EL (cell line): ENCODE measurements around the gene AGBL4.
"Not testable (repeated sequence)": the region's sequence is repeated elsewhere in the genome, so short reads cannot be mapped to it uniquely, and the experiment has no call there.

Source experiments
- DNase-seq: peaks from one replicate; pipeline ENCODE4 v3.0.0-alpha.2; 2016

AGBL4 gene

DNA sequence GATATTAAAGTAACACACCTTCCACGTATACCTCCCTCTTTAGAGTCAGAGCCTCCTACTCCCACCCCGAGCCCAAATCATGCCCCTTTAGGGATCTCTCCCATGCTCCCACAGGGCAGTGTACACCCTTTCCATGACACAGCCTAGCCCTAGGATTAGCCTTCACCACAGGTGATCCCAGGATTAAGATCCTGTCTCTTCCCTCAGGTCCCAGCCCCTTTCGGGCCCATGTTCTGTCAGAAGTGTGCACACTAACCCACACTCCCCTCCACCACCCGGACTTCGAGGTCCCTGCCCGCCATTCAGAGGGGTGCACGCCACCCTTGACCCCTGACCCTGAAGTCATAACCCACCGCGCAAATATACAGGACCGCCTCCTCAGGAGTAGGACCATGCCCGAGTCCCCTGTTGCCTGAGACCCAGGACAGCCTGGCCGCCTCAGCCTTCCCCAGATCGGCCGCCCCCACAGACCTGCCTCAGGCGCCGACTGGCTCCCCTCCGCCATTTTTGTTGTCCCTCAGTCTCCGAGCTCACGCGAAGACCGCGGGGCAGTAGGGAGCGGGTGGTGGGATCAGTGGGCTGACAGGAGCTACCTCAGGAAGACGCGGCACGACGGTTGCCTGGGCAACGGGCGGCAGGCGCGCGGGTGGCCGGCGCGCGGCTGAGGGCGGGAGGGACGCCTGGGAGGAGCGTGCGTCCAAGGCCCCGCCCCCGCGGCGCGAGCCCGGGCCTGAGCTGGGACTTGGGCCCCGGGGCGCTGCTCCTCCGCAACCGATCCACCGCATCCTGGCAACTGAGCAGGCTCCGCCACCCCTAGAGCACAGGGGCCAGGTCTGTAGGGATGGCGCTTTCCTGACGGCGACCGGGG, at the start of gene AGBL4:
Gene AGBL4 (minus strand): TSS at position 663 of the 868 bp plus-strand sequence.
- DNase-seq, result peak; percentile 8

GRCh38 chr1:50066806-50067205, 43.1 kb upstream of the AGBL4 start:
- DNase-seq, result no peak

GRCh38 chr1:50060279-50060678, 36.5 kb upstream of the AGBL4 start:
- peak; percentile 2 for DNase-seq

- DNase-seq, result no peak
Observed at GRCh38 chr1:50048791-50049190, 25.0 kb upstream of the AGBL4 start.

GRCh38 chr1:50047916-50048694, 24.4 kb upstream of the AGBL4 start:
- DNase-seq, result no peak

DNA sequence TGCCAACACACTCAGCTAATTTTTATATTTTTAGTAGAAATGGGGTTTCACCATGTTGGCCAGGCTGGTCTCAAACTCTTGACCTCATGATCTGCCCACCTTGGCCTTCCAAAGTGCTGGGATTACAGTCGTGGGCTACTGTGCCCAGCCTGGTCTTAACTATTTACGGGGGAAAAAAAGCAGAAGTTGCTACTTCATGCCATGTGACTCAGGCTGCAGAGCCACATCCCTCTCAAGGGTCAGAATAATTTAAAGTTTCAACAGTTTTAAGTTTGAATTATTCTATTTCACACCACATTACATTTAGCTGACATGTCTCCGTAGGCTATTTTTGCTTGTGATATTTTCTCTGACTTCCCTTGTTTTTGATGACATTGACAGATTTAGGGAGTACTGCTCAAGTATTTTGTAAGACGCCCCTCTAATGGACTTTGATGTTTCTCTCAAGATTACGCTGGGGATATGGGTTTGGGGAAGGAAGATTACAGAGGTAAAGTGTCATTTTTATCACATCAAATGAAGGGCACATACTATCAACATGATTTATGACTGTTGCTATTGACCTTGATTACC, 14.6 kb upstream of the AGBL4 start:
- no peak for DNase-seq

GRCh38 chr1:50027794-50028193, 4.0 kb upstream of the AGBL4 start:
- DNase-seq, result no peak

- no peak for DNase-seq
Observed at GRCh38 chr1:49995734-49996133, 28.0 kb downstream of the AGBL4 start.

- no peak for DNase-seq
Observed at GRCh38 chr1:49971088-49971487, 52.7 kb downstream of the AGBL4 start.

DNA sequence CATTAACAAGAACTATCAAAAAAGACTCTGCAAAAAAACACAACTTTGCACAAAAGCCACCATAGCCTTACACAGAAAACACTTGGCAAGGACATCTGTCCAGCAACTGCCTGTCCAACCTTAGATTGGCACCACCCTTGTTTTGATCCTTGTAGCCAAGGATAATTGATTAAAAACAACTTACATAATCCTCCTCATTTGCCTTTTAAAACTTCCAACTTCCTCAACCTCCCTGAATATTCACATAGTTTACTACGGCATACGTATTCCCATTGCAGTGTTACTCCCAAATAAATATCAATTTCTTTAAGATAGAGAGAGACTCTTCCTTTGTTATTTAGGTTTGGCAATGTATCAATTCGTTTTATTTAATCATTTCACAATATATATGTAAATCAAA, 72.4 kb downstream of the AGBL4 start:
- DNase-seq, result no peak

DNA sequence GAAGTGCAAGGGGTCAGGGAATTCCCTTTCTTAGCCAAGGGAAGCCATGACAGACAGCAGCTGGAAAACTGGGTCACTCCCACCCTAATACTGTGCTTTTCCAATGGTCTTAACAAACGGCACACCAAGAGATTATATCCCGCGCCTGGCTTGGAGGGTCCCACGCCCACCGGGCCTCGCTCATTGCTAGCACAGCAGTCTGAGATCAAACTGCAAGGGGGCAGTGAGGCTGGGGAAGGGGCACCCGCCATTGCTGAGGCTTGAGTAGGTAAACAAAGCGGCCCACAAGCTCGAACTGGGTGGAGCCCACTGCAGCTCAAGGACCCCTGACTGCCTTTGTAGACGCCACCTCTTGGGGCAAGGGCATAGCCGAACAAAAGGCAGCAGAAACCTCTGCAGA, 108.5 kb downstream of the AGBL4 start:
- DNase-seq, result not testable (repeated sequence)

DNA sequence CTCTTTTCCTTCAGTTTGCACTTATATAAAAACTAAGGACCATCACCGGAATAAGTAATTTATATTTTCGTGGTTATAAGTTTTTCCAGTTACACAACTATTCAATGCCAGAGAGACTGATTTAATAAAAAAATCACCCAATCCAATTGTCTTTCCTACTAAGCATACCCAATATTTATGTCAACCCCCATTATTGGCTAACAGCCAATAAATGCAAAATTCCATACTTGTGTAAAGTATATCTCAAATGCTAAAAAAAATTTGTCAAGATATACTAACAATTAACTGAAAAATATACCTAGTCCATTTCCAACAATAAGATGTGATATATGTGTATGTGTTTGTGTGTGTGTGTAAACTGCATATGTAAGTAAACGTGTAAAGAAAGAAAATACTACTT, 117.4 kb downstream of the AGBL4 start:
- no peak for DNase-seq

- DNase-seq, result no peak
Observed at GRCh38 chr1:49864581-49864980, 159.2 kb downstream of the AGBL4 start.

GRCh38 chr1:49854741-49855140, 169.0 kb downstream of the AGBL4 start:
- no peak for DNase-seq

DNA sequence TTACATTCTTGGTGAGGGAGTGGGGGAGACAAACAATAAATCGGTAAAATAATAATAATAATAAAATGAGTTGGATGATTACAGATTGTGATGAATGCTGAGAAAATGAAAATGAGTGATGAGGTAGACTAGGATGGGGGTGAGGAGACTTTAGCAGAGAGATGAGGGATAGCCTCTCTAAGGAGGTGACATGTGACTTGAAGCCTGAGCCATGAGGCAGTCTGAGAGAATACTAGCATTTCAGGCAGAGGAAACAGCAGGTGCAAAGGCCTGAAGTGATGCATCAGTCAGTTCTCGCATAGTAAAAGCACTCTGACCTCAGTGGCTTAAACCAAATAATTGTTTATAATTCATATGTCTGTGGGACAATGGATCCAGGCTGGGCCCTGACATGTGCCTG, 181.2 kb downstream of the AGBL4 start:
- no peak for DNase-seq

GRCh38 chr1:49841767-49842166, 182.0 kb downstream of the AGBL4 start:
- no peak for DNase-seq

DNA sequence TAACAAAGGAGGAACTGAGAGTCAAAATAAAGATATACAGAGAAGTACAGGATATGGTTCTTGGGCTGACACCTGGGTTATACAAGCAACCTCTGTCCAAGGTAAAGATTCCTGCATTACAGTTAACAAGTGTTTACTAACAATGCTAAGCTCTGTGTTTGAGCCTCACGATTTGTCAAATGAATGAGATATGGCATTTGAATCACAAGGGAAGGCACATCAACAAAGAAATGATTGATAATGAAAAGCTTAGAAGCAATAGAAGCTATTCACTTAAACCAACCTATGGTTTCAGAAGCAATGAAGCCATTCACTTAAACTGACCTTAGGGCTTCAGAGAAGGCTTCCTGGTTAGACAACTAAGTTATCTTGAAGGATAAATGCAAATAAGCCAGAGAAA, 199.5 kb downstream of the AGBL4 start:
- DNase-seq, result no peak

DNA sequence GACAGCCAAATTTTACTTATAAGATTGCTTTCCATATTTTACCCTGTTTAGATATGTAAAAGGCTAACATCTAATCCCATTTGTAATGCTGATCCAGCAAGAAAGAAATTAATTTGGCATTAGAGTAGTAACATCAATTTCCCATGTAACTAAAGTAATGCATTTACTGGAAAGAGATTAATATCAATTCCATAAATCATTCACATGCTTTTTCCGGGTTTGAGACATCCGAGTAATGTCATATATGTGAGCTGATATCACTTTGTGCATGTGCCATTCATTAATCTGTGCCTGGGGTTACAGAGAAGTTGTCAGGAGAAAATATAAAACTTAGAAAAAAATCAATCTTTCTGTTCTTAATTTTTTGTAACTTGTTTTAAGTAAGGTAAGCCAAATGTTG, 206.1 kb downstream of the AGBL4 start:
- no peak for DNase-seq

DNA sequence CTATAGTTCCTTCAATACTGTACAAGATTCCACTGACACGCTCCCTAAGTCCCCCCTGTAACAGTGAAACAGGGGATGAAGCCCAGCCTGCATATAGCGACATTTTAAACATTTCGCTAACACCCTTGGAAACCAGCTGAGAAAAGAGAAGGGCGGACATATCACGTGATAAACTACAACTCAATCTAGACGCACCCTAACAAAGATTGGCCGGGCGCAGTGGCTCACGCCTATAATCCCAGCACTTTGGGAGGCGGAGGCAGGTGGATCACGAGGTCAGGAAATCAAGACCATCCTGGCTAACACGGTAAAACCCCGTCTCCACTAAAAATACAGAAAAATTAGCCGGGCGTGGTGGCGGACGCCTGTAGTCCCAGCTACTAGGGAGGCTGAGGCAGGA, 236.7 kb downstream of the AGBL4 start:
- DNase-seq, result not testable (repeated sequence)

DNA sequence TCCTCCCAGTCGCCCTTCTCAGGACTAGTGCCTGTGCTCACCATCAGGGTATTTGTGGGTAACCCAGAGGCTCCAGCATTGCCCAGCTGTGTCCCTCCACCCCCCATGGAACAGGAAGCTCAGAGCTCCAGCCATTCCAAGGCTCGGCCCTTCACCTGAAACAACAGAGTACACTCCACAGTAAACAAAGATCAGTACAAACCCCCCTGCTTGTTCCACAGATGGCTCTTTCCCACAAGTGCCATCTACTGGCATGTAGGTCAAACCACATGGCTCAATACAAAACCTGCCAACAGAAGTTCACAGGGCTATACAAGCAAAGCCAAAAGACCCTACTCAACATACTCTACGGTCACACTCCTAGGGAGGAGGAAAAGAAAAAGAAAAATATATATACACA, 258.7 kb downstream of the AGBL4 start:
- DNase-seq, result no peak

GRCh38 chr1:49738118-49738517, 285.6 kb downstream of the AGBL4 start:
- not testable (repeated sequence) for DNase-seq

- no peak for DNase-seq
Observed at GRCh38 chr1:49728377-49728776, 295.4 kb downstream of the AGBL4 start.

DNA sequence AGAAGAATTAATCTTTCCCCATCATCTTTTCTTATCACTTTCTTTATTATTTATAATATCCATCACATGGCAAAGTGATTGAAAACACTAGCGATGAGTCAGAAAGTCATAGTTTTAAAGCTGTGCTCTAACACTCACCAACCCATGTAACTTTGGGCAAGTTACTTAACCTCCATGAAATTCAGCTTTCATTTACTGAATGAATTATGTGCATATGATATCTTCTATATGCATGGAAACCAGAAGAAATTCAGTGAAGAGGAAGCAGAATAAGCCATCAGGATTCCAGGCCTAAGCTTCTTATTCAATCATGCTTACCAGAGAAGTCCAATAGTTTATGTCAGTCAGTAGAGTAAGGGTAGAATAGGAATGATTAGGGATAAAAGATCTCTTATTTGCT, 300.1 kb downstream of the AGBL4 start:
- DNase-seq, result no peak
